ENCODE measurements around the gene CHRNA5.

CHRNA5 gene

GRCh38 chr15:78636378-78636859 lies 71.1 kb downstream of the CHRNA5 start:
- DNase-seq (ENCODE audit: extremely low read depth in 1 of 2, low read depth in 1 of 2): no peak

- no peak for DNase-seq (ENCODE audit: extremely low read depth in 1 of 2, low read depth in 1 of 2)
These were observed 72.6 kb downstream of the CHRNA5 start for GRCh38 chr15:78637776-78638435.

- no peak for DNase-seq (ENCODE audit: extremely low read depth in 1 of 2, low read depth in 1 of 2)
These were observed 73.5 kb downstream of the CHRNA5 start for GRCh38 chr15:78638658-78639314.

- no peak for DNase-seq (ENCODE audit: extremely low read depth in 1 of 2, low read depth in 1 of 2)
These were observed 75.3 kb downstream of the CHRNA5 start for GRCh38 chr15:78640527-78641101.

GRCh38 chr15:78641102-78641748 lies 75.9 kb downstream of the CHRNA5 start, which contains the start of gene CHRNB4:
Gene CHRNB4 (minus strand): TSS chr15:78641210. CDS start chr15:78641133, 77 bp downstream.
- DNase-seq (ENCODE audit: extremely low read depth in 1 of 2, low read depth in 1 of 2): no peak

GRCh38 chr15:78641749-78642275 lies 76.5 kb downstream of the CHRNA5 start:
- no peak for DNase-seq (ENCODE audit: extremely low read depth in 1 of 2, low read depth in 1 of 2)

- DNase-seq (ENCODE audit: extremely low read depth in 1 of 2, low read depth in 1 of 2): no peak
These were observed 77.0 kb downstream of the CHRNA5 start for GRCh38 chr15:78642331-78642730.
